Ishikawa (cell line): ENCODE results near the gene PROZ.

Experiments used
- MAX ChIP-seq: IDR thresholded peaks from 2 replicates; pipeline ENCODE4 v1.6.1; 2012
- NFIC ChIP-seq: IDR thresholded peaks from 2 replicates; pipeline ENCODE4 v1.6.1; 2012
- REST ChIP-seq: IDR thresholded peaks from 2 replicates; pipeline ENCODE4 v1.6.1; 2012; ENCODE audit warnings: low read depth, mild to moderate bottlenecking
- TAF1 ChIP-seq: IDR thresholded peaks from 2 replicates; pipeline ENCODE4 v1.6.1; 2012; ENCODE audit warnings: low read depth, mild to moderate bottlenecking
- TCF12 ChIP-seq: IDR thresholded peaks from 2 replicates; pipeline ENCODE4 v1.6.1; 2012; ENCODE audit warnings: low read depth

GRCh38 chr13:113110048-113110851 lies 48.2 kb upstream of the PROZ start:
- no peak for TF ChIP-seq TAF1
- no peak for TF ChIP-seq MAX
- no peak for TF ChIP-seq REST
- no peak for TF ChIP-seq TCF12
- TF ChIP-seq NFIC = no peak
